Astrocyte (in vitro differentiated cells and primary cell): ENCODE measurements around the gene SHROOM1. TPM values are rescaled to one million over a fixed set of nuclear protein-coding genes. Genes with fewer than 3 reads are reported as not detected.

Source experiments
- DNase-seq: peaks from one replicate; pipeline ENCODE4 v3.0.0-alpha.2; 2010; ENCODE audit warnings: low read depth
- FAIRE-seq: peaks from 2 replicates; lab custom pipeline; 2011; peaks lifted over from hg19 to GRCh38; lab: Jason Lieb, UNC
- H2AFZ ChIP-seq: 2 replicates; pipeline ENCODE4 v1.6.0; 2012; ENCODE audit warnings: low read depth, low read length, inconsistent platforms
- H3K27ac ChIP-seq: 2 replicates; pipeline ENCODE4 v1.5.1; 2011; ENCODE audit warnings: low read depth, low read length, inconsistent platforms
- H3K27me3 ChIP-seq: 2 replicates; pipeline ENCODE4 v1.6.0; 2011; ENCODE audit warnings: low read length, inconsistent platforms; ENCODE audit not compliant: insufficient read depth
- H3K36me3 ChIP-seq: 2 replicates; pipeline ENCODE4 v1.5.1; 2011; ENCODE audit warnings: low read length, inconsistent platforms; ENCODE audit not compliant: insufficient read depth
- H3K4me1 ChIP-seq: 2 replicates; pipeline ENCODE4 v1.5.1; 2011; ENCODE audit warnings: low read length, inconsistent platforms; ENCODE audit not compliant: insufficient read depth
- H3K4me2 ChIP-seq: 2 replicates; pipeline ENCODE4 v1.6.0; 2012; ENCODE audit warnings: low read length, inconsistent platforms
- H3K4me3 ChIP-seq: 2 replicates; pipeline ENCODE4 v1.5.1; 2011; ENCODE audit warnings: low read depth, mild to moderate bottlenecking, low read length, inconsistent platforms; ENCODE audit not compliant: insufficient read depth
- H3K79me2 ChIP-seq: 2 replicates; pipeline ENCODE4 v1.6.0; 2012; ENCODE audit warnings: mild to moderate bottlenecking, low read length, inconsistent platforms; ENCODE audit not compliant: insufficient read depth
- H3K9ac ChIP-seq: 2 replicates; pipeline ENCODE4 v1.6.0; 2012; ENCODE audit warnings: mild to moderate bottlenecking, low read length, inconsistent platforms
- H3K9me3 ChIP-seq: 2 replicates; pipeline ENCODE4 v1.5.1; 2012; ENCODE audit warnings: low read depth, mild to moderate bottlenecking, low read length, inconsistent platforms; ENCODE audit not compliant: insufficient read depth
- H4K20me1 ChIP-seq: 2 replicates; pipeline ENCODE4 v1.6.0; 2012; ENCODE audit warnings: low read length, inconsistent platforms; ENCODE audit not compliant: insufficient read depth
- H3K27ac Mint-ChIP-seq: one replicate; pipeline ENCODE4 v1.8.0; 2021; ENCODE audit warnings: mild to moderate bottlenecking, mixed read lengths; ENCODE audit not compliant: unreplicated experiment
- H3K27me3 Mint-ChIP-seq: one replicate; pipeline ENCODE4 v1.8.0; 2021; ENCODE audit warnings: low read depth, mixed read lengths; ENCODE audit not compliant: unreplicated experiment
- H3K36me3 Mint-ChIP-seq: one replicate; pipeline ENCODE4 v1.8.0; 2021; ENCODE audit warnings: low read depth, mixed read lengths; ENCODE audit not compliant: unreplicated experiment
- H3K4me1 Mint-ChIP-seq: one replicate; pipeline ENCODE4 v1.8.0; 2021; ENCODE audit warnings: low read depth, mixed read lengths; ENCODE audit not compliant: unreplicated experiment
- H3K4me3 Mint-ChIP-seq: one replicate; pipeline ENCODE4 v1.8.0; 2021; ENCODE audit warnings: mild to moderate bottlenecking, moderate library complexity, mixed read lengths; ENCODE audit not compliant: unreplicated experiment
- H3K9me3 Mint-ChIP-seq: one replicate; pipeline ENCODE4 v1.8.0; 2021; ENCODE audit warnings: mild to moderate bottlenecking, mixed read lengths; ENCODE audit not compliant: unreplicated experiment
- CTCF ChIP-seq: IDR thresholded peaks from 2 replicates; pipeline ENCODE4 v1.5.1; 2011; ENCODE audit warnings: low read depth, mild to moderate bottlenecking, inconsistent platforms, low read length, moderate library complexity; ENCODE audit not compliant: insufficient read depth
- EZH2 ChIP-seq: IDR thresholded peaks from 2 replicates; pipeline ENCODE4 v1.6.1; 2012; ENCODE audit warnings: mild to moderate bottlenecking, low read length, inconsistent platforms; ENCODE audit not compliant: insufficient read depth
- total RNA-seq: library from RNA; stranded (reverse); gene quantifications from 2 replicates; pipeline ENCODE4 v1.2.1, GENCODE V29; 2021

Gene SHROOM1
- total RNA-seq, 1 donor from 2014 or later: 5.0 TPM

GRCh38 chr5:132812781-132813598, 17.5 kb downstream of the SHROOM1 start, which contains the start of gene SOWAHA:
SOWAHA (plus strand) TSS chr5:132813302; CDS start chr5:132813622, 320 bp downstream.
- Histone ChIP-seq H3K27ac (no peak within 1 kb of the TSS), H2AFZ (peak within 1 kb of the TSS; percentile 81), H3K9ac (no peak within 1 kb of the TSS), H3K79me2 (no peaks in the 10 kb centered on the region), H3K9me3 (no peaks in the 10 kb centered on the region), H3K27me3 (peaks cover 20% of the 10 kb centered on the region), H4K20me1 (no peaks in the 10 kb centered on the region), H3K4me1 (peaks cover 4% of the 10 kb centered on the region), H3K4me3 (no peak within 1 kb of the TSS), H3K4me2 (peak within 1 kb of the TSS; percentile 72), H3K36me3 (no peaks in the 10 kb centered on the region)
- H3K4me3 Mint-ChIP-seq: peak within 1 kb of the TSS; percentile 79
- H3K27me3 Mint-ChIP-seq: peaks cover 38% of the 10 kb centered on the region
- no peak for FAIRE-seq
- no peaks in the 10 kb centered on the region for H3K36me3 Mint-ChIP-seq
- H3K9me3 Mint-ChIP-seq: no peaks in the 10 kb centered on the region
- H3K27ac Mint-ChIP-seq: peak within 1 kb of the TSS; percentile 41
- H3K4me1 Mint-ChIP-seq: peaks cover 2% of the 10 kb centered on the region
- DNase-seq: no peak
- TF ChIP-seq EZH2: peak; percentile 11
- no peak for TF ChIP-seq CTCF

- no peak for FAIRE-seq
- Histone ChIP-seq H4K20me1 (no peaks in the 10 kb centered on the region), H2AFZ (no peak overlapping the region), H3K9ac (no peak overlapping the region), H3K4me2 (no peak overlapping the region), H3K36me3 (no peaks in the 10 kb centered on the region), H3K9me3 (no peaks in the 10 kb centered on the region), H3K4me1 (peaks cover 6% of the 10 kb centered on the region), H3K79me2 (no peaks in the 10 kb centered on the region), H3K27ac (no peak overlapping the region), H3K27me3 (peaks cover 20% of the 10 kb centered on the region), H3K4me3 (no peak overlapping the region)
- peaks cover 5% of the 10 kb centered on the region for H3K4me1 Mint-ChIP-seq
- H3K9me3 Mint-ChIP-seq: no peaks in the 10 kb centered on the region
- TF ChIP-seq CTCF: no peak
- peak; percentile 7 for TF ChIP-seq EZH2
- H3K4me3 Mint-ChIP-seq: no peak overlapping the region
- no peak overlapping the region for H3K27ac Mint-ChIP-seq
- H3K27me3 Mint-ChIP-seq: peaks cover 36% of the 10 kb centered on the region
- no peaks in the 10 kb centered on the region for H3K36me3 Mint-ChIP-seq
- no peak for DNase-seq
Observed at GRCh38 chr5:132812123-132812765, 18.2 kb downstream of the SHROOM1 start.
